ENCODE results near the gene SPDYE6.
"Not testable (repeated sequence)": the region's sequence is repeated elsewhere in the genome, so short reads cannot be mapped to it uniquely, and the experiment has no call there.

Gene SPDYE6

GRCh38 chr7:102317231-102318059, 38.8 kb downstream of the SPDYE6 start:
- DNase-seq (ENCODE audit: low read depth) = no peak

GRCh38 chr7:102313997-102314780, 42.1 kb downstream of the SPDYE6 start:
- DNase-seq (ENCODE audit: low read depth) = no peak

DNA sequence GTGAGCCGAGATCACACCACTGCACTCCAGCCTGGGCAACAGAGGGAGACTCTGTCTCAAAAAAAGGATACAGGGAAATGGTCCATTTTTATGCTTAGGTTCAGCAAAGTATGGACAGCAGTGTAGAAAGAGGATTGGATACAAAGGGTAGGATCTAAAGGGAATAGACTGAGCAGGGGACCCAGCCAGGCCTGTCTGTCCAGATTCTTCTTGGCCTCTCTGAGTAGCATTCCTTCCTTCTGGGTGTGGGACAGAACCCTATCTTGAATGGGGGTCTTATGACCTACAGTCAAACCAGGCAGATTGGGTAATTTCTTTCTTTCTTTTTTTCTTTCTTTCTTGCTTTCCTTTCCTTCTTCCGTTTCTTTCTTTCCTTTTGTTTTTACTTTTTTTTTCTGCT, 43.9 kb downstream of the SPDYE6 start:
- DNase-seq (ENCODE audit: low read depth) = no peak

GRCh38 chr7:102310414-102310815, 45.8 kb downstream of the SPDYE6 start:
- DNase-seq (ENCODE audit: low read depth) = no peak

DNA sequence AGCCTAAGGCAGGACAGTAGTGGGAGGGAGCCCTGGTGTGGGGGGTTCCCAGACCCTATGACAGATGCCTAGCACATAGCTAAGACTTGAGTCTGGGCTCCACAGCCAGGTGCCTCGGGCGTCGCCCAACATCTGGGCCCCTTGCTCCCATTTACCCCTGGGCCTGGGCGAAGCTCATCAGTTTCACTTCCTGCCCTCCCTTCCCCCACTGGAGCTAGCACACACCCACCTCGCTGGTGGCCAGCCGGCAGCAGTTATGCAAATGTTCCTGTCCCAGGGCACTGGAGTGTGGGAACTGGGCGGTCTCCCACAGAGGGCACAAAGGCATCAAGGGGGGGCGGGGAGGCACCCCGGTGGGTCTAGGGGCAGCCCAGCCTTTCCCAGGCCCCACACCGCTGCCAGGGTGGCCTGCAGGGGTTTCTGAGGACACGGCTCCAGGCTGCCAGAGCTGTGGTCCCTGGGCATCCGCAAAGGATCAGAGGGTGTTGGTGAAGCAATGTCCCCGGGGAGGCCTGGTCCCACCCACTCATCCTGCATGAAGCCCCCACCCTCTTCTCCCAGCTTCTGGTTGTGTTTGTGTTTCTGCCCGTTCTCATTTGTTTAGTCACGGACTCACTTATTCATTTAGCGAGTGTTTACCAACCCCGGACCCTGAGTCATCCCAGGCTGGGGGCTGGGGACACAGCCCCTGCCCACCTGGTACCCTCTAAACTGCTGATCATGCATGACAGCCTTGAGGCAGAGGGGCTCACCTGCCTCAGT, 49.1 kb downstream of the SPDYE6 start:
- no peak for DNase-seq (ENCODE audit: low read depth)

GRCh38 chr7:102305414-102306268, 50.6 kb downstream of the SPDYE6 start:
- DNase-seq (ENCODE audit: low read depth) = no peak

GRCh38 chr7:102304668-102305067, 51.6 kb downstream of the SPDYE6 start:
- DNase-seq (ENCODE audit: low read depth) = no peak

- DNase-seq (ENCODE audit: low read depth) = no peak
Observed at GRCh38 chr7:102303669-102304422, 52.4 kb downstream of the SPDYE6 start.

DNA sequence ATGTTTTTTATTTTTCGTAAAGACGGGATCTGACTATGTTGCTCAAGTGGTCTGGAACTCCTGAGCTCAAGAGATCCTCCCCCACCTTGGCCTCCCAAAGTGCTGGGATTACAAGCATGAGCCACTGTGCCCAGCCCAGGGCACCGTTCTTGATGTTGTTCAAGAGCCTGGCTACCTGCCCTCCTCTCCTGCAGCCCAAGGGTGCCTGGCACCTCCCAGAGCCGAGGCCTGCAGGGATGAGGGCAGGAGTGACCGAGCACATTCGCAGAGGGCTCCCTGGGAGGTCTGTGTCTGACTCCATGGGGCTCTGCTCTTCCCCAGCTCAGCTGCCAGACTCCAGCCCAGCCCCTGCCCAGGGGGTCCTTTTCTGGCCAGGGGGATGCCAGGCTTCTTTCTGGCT, 54.2 kb downstream of the SPDYE6 start:
- DNase-seq (ENCODE audit: low read depth) = no peak

- not testable (repeated sequence) for DNase-seq (ENCODE audit: low read depth)
Observed at GRCh38 chr7:102301367-102301766, 54.9 kb downstream of the SPDYE6 start.

- no peak for DNase-seq (ENCODE audit: low read depth)
Observed at GRCh38 chr7:102300643-102301221, 55.5 kb downstream of the SPDYE6 start.

DNA sequence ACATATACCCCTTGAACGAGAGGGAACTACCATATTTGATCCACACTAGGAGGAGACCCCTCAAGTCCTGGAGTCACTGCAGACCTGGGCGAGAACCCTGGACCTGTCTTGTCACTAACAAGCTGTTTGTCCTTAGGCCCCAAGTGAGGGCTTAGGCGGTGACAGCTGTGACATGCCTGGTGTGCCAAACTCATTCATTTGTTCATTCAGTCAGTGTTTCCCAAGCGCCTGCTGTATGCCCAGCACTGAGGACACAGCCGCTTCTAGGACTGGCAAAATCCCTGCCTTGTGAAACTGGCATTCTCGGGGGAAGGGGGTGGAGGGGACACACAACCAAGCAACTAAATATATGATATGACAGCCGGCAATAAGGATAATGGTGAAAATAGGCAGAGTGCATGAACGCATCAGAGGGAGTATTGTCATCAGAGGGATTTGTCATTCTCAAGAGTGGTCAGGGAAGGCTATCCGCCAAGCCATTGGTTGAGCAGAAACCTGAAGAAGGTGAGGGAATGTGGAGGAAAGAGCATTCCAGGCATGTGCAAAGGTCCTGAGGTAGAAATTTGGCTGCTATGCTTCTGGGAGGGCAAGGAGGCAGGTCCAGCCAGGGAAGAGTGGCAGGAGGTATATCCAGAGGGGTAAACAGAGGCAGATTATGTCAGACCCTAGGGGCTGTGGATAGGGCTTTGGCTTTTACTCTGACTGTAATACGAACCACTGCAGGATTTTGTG, 58.6 kb downstream of the SPDYE6 start:
- DNase-seq (ENCODE audit: low read depth) = no peak

DNA sequence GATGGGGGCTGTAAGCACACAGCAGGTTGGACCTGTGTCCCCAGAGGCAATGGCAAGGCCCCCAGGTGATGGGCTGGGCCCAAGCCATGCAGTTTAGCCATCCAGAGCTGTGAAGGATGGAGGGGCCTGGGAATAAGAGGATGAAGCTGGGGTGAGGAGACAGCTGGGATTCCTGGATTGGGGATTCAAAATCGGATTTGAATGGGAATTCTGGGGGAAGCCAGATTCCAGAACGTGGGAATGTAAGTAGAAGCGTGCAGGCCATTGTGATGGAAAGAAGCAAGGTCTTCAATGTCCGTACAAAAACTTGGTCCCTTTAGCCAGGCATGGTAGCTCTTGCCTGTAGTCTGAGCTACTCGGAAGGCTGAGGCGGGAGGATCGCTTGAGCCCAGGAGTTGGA, 59.7 kb downstream of the SPDYE6 start:
- DNase-seq (ENCODE audit: low read depth) = no peak

GRCh38 chr7:102296179-102296438, 60.1 kb downstream of the SPDYE6 start:
- no peak for DNase-seq (ENCODE audit: low read depth)
